Neural cell (in vitro differentiated cells): Measurements from ENCODE around the gene OMG.

Experiments
- EZH2 ChIP-seq: fragments of 200-600, 300-800 bp; shearing (Covaris generic), sonication (generic); IDR thresholded peaks from 2 replicates; pipeline ENCODE4 v1.6.1; 2014; ENCODE audit warnings: antibody characterized with exemption, low read length, borderline replicate concordance, mild to moderate bottlenecking; ENCODE audit not compliant: insufficient read depth, poor library complexity, severe bottlenecking
- MXI1 ChIP-seq: fragments of 450-650 bp; conservative IDR thresholded peaks from 2 replicates; pipeline ENCODE4 v1.6.1; 2014; ENCODE audit warnings: antibody characterized with exemption, mild to moderate bottlenecking; ENCODE audit not compliant: poor library complexity, severe bottlenecking
- POLR2AphosphoS5 ChIP-seq: IDR thresholded peaks from 2 replicates; pipeline ENCODE4 v1.6.1; 2012
- RAD21 ChIP-seq: fragments of 450-650 bp; conservative IDR thresholded peaks from 2 replicates; pipeline ENCODE4 v1.6.1; 2014; ENCODE audit warnings: antibody characterized with exemption, mild to moderate bottlenecking, moderate library complexity
- TAF1 ChIP-seq: IDR thresholded peaks from 2 replicates; pipeline ENCODE4 v1.6.1; 2012; ENCODE audit warnings: low read depth
- TF ChIP-seq, protein P1 (sequence below): fragments of 450-650 bp; IDR thresholded peaks from 2 replicates; pipeline ENCODE4 v1.5.1; 2014; ENCODE audit warnings: antibody characterized with exemption, mild to moderate bottlenecking, moderate library complexity; ENCODE audit not compliant: poor library complexity, severe bottlenecking

DNA sequence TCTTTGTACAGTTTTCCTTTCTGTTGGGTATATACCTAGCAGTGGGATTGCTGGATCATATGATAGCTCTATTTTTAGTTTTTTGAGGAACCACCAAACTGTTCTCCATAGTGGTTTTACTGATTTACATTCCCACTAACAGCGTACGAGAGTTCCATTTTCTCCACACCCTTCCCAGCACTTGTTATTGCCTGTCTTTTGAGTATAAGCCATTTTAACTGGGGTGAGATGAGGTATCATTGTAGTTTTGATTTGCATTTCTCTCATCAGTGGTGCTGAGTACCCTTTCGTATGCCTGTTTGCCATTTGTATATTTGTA is 17.7 kb upstream of the OMG start:
- TF ChIP-seq, protein P1, sequence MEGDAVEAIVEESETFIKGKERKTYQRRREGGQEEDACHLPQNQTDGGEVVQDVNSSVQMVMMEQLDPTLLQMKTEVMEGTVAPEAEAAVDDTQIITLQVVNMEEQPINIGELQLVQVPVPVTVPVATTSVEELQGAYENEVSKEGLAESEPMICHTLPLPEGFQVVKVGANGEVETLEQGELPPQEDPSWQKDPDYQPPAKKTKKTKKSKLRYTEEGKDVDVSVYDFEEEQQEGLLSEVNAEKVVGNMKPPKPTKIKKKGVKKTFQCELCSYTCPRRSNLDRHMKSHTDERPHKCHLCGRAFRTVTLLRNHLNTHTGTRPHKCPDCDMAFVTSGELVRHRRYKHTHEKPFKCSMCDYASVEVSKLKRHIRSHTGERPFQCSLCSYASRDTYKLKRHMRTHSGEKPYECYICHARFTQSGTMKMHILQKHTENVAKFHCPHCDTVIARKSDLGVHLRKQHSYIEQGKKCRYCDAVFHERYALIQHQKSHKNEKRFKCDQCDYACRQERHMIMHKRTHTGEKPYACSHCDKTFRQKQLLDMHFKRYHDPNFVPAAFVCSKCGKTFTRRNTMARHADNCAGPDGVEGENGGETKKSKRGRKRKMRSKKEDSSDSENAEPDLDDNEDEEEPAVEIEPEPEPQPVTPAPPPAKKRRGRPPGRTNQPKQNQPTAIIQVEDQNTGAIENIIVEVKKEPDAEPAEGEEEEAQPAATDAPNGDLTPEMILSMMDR, result no peak
- TF ChIP-seq EZH2 (no peak), POLR2AphosphoS5 (no peak), RAD21 (no peak), TAF1 (no peak), MXI1 (no peak)
